Ovary (tissue), 10 donors: Measurements from ENCODE around the gene FAM180B. TPM values are rescaled to one million over a fixed set of nuclear protein-coding genes. Genes with fewer than 3 reads are reported as not detected.

Experiments used
- DNase-seq, 5 donors: peaks; one replicate each; pipeline ENCODE4 v3.0.0-alpha.2; 2019 to 2020
- H3K27ac ChIP-seq, 2 donors: fragments of 200-600 bp; one replicate each; pipeline versions ENCODE4 v1.5.1 to v1.8.0; 2019 to 2022
- H3K27me3 ChIP-seq: fragments of 200-600 bp; one replicate; pipeline ENCODE4 v1.8.0; 2022
- H3K36me3 ChIP-seq: fragments of 200-600 bp; sonication (generic); one replicate; pipeline ENCODE4 v1.5.1; 2019
- H3K4me1 ChIP-seq: one replicate; pipeline ENCODE4 v1.8.1; 2013; ENCODE audit warnings: mild to moderate bottlenecking, moderate library complexity; ENCODE audit not compliant: insufficient read depth
- H3K4me3 ChIP-seq: fragments of 200-600 bp; sonication (generic); one replicate; pipeline ENCODE4 v1.5.1; 2017
- H3K9me3 ChIP-seq, 2 donors: fragments of 200-600 bp in 1 of 2; sonication (generic) in 1 of 2; one replicate each; pipeline versions ENCODE4 v1.5.1 to v1.8.1; 2013 to 2019; ENCODE audit warnings: mild to moderate bottlenecking in 1 of 2, moderate library complexity in 1 of 2
- EP300 ChIP-seq: sonication (generic); formaldehyde crosslinking; IDR thresholded peaks from one replicate; pipeline ENCODE4 v1.6.1; 2017; ENCODE audit warnings: antibody characterized with exemption
- POLR2A ChIP-seq: fragments of 450-650 bp; IDR thresholded peaks from one replicate; pipeline ENCODE4 v1.6.1; 2017; ENCODE audit warnings: antibody characterized with exemption, mild to moderate bottlenecking, moderate library complexity
- WGBS, 3 donors: extraction: QIAGEN DNeasy Blood & Tissue Kit in 1 of 3; methylation state at CpG; one replicate each; pipeline versions ENCODE4 v1.1.5 to v1.1.7; 2013 to 2017; 5-methylcytosine and 5-hydroxymethylcytosine counted together
- intact Hi-C, 4 donors: fragments of 100-400 bp; cut with DNase I; formaldehyde crosslinking; loops; one replicate each; pipeline versions ENCODE4 v1.11.0 to v1.15.1; 2022 to 2023
- long read RNA-seq, 3 donors: library from polyadenylated mRNA in 2 of 3; unstranded in 2 of 3; transcript quantifications; one replicate each; pipeline ENCODE4 v2.0.0 and lab custom pipeline, GENCODE V29; 2021 to 2026
- polyA plus RNA-seq, 2 donors: library from polyadenylated mRNA; stranded (reverse); fragments of 200-250 nt in 1 of 2; fragments of 350-450 nt in 1 of 2; fragmentation: Illumina TruSeq in 1 of 2; extraction: RNeasy Lipid Tissue Mini Kit (QIAGEN cat#74804) in 1 of 2; gene quantifications; one replicate each; pipeline ENCODE4 v1.2.3, GENCODE V29; 2013 to 2014
- total RNA-seq, 7 donors: library from RNA; depleted of rRNA in 2 of 7; stranded (reverse); fragments of >200 nt in 2 of 7; fragmentation: NEBNext Ultra II Directional in 3 of 7; extraction: Animal tissue kit (Norgen Biotek cat#: 25700) in 3 of 7; gene quantifications; one replicate each; pipeline versions ENCODE4 v1.1.0 to v1.2.4, GENCODE V29; 2016 to 2023
- TF ChIP-seq, protein P1 (sequence below), 3 donors: fragments of 450-650 bp in 2 of 3; fragments of 200-600 bp in 1 of 3; IDR thresholded peaks; one replicate each; pipeline versions ENCODE4 v1.5.1 to v1.8.0; 2016 to 2022; ENCODE audit warnings: antibody characterized with exemption in 3 of 3, mild to moderate bottlenecking in 1 of 3
- donor health status: DM: no; HTN: no; CAD: no; lungs with moderate emphysema.
- donor health status: DM: no; HTN: no; CAD: no.
- donor health status: Bipolar disorder and iron deficiency.
- donor health status: DM: yes; HTN: yes; CAD: no.
- donor health status: DM: no; HTN: no; CAD: no.
- donor health status: DM: yes; HTN: yes; CAD: no.

The FAM180B gene, protein sequence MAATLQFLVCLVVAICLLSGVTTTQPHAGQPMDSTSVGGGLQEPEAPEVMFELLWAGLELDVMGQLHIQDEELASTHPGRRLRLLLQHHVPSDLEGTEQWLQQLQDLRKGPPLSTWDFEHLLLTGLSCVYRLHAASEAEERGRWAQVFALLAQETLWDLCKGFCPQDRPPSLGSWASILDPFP
- total RNA-seq (not detected), polyA plus RNA-seq (under 1 TPM in 1 of 2 donors, not detected in 1; 0.62 TPM)
- long read RNA-seq, donor 1, result 0 reads
- long read RNA-seq, donor 2, result 0 reads
- long read RNA-seq, donor 3, result 0 reads

GRCh38 chr11:47586098-47586855 lies at the start of gene FAM180B:
Gene FAM180B (plus strand): TSS chr11:47586678. CDS start chr11:47586769, 91 bp downstream.
- no peak within 1 kb of the TSS for H3K4me3 ChIP-seq
- intact Hi-C loops, result no loop called here
- H3K27ac ChIP-seq, result no peak within 1 kb of the TSS
- no peaks in the 10 kb centered on the region for H3K9me3 ChIP-seq
- no peaks in the 10 kb centered on the region for H3K27me3 ChIP-seq
- peaks cover 11% of the 10 kb centered on the region for H3K4me1 ChIP-seq
- H3K36me3 ChIP-seq, result no peaks in the 10 kb centered on the region
- DNase-seq, result peak in 1 of 5 donors; percentile 29
- TF ChIP-seq, protein P1, sequence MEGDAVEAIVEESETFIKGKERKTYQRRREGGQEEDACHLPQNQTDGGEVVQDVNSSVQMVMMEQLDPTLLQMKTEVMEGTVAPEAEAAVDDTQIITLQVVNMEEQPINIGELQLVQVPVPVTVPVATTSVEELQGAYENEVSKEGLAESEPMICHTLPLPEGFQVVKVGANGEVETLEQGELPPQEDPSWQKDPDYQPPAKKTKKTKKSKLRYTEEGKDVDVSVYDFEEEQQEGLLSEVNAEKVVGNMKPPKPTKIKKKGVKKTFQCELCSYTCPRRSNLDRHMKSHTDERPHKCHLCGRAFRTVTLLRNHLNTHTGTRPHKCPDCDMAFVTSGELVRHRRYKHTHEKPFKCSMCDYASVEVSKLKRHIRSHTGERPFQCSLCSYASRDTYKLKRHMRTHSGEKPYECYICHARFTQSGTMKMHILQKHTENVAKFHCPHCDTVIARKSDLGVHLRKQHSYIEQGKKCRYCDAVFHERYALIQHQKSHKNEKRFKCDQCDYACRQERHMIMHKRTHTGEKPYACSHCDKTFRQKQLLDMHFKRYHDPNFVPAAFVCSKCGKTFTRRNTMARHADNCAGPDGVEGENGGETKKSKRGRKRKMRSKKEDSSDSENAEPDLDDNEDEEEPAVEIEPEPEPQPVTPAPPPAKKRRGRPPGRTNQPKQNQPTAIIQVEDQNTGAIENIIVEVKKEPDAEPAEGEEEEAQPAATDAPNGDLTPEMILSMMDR (IDR thresholded peaks at IDR 0.05), result no peak
- TF ChIP-seq EP300, result no peak
- TF ChIP-seq POLR2A, result no peak
- 68 to 77% (median 75%) methylated on average over 10 to 12 of the region's 12 CpGs for WGBS, 3 donors

DNA sequence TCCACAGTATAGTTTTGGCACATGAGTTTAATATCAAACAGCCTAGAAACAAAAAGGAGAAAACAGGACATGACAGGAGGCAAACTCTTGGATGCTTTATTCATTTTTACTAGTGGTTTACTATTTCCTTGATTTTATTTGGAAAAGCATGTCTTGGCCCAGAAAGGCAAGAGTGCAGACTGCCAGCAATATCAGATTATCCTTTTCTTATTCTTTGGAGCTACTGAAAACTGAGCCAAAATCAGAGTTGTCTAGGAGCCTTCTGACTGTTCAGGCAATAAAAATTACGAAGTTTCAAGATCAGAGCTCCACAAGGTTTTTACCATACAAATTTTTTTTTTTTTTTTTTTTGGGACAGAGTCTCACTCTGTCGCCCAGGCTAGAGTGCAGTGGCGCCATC lies 49.6 kb upstream of the FAM180B start:
- DNase-seq, result no peak
- H3K4me3 ChIP-seq, result no peak overlapping the region
- H3K27ac ChIP-seq, result no peak overlapping the region
- 53 to 67% (median 65%) methylated on average over 3 of the region's 3 CpGs for WGBS, 3 donors
- H3K9me3 ChIP-seq, result no peaks in the 10 kb centered on the region
- TF ChIP-seq POLR2A (no peak), EP300 (no peak)
- TF ChIP-seq, protein P1 (IDR thresholded peaks at IDR 0.05), result no peak
- no peaks in the 10 kb centered on the region for H3K27me3 ChIP-seq
- H3K4me1 ChIP-seq, result peaks cover 23% of the 10 kb centered on the region
- H3K36me3 ChIP-seq, result no peaks in the 10 kb centered on the region
- intact Hi-C loops, result no loop called here

GRCh38 chr11:47538741-47539565 lies 47.5 kb upstream of the FAM180B start:
- peaks cover 13% of the 10 kb centered on the region for H3K4me1 ChIP-seq
- H3K27ac ChIP-seq, result no peak overlapping the region
- DNase-seq, result no peak

GRCh38 chr11:47539681-47540039 lies 46.8 kb upstream of the FAM180B start:
- Histone ChIP-seq H3K4me1 (peaks cover 13% of the 10 kb centered on the region), H3K4me3 (no peak overlapping the region), H3K9me3 (no peaks in the 10 kb centered on the region), H3K27me3 (no peaks in the 10 kb centered on the region), H3K36me3 (no peaks in the 10 kb centered on the region), H3K27ac (no peak overlapping the region)
- intact Hi-C loops, result loop anchor here in 1 of 4 donors (10.0 kb wide), 1 partner anchor 55 kb away; no protein-coding TSS in a partner anchor
- TF ChIP-seq, protein P1 (IDR thresholded peaks at IDR 0.05), result no peak
- TF ChIP-seq EP300 (no peak), POLR2A (no peak)
- 47 to 53% (median 50%) methylated on average over 2 of the region's 2 CpGs for WGBS, 3 donors
- no peak for DNase-seq

More at GRCh38 chr11:47538741-47539565, 47.5 kb upstream of the FAM180B start:
- no peaks in the 10 kb centered on the region for H3K27me3 ChIP-seq
- no peak for TF ChIP-seq POLR2A
- TF ChIP-seq, protein P1 (IDR thresholded peaks at IDR 0.05), result no peak
- TF ChIP-seq EP300, result no peak
- H3K4me3 ChIP-seq, result peak overlapping the region; percentile 16
- H3K9me3 ChIP-seq, result no peaks in the 10 kb centered on the region
- intact Hi-C loops, result no loop called here
- H3K36me3 ChIP-seq, result no peaks in the 10 kb centered on the region
- 54 to 69% (median 58%) methylated on average over 10 of the region's 10 CpGs for WGBS, 3 donors
